ENCODE measurements around the gene SPAG17.
A peak's percentile ranks its signal among the peaks of the same experiment; 100 is the strongest.

The SPAG17 gene

DNA sequence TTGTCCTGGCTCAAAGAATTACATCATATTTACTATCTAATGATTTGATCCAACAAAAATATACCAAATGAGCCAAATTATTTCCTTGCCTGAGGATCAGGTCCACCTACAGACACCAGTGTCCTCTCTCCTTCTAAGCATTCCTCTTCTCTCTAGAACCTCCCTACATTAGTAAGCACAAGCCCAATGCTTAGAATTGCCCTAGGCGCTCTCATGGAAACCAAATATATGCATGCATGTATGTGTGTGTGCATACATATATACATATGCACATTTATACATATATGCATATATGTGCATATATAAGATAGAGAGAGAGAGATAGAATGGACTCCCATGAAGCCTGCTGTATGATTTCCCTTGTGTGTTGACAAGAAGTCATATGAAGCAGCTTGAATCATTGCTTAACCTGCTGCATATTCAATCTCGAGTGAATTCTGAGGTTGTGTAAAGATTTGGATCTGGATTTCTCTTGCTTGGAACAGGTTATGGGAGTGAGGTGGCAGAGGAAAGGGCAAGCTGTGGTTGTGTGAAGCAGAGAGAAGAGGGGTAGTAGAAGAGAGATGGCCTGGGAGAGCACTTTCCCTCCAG lies 66.1 kb downstream of the SPAG17 start:
- DNase-seq: no peak

DNA sequence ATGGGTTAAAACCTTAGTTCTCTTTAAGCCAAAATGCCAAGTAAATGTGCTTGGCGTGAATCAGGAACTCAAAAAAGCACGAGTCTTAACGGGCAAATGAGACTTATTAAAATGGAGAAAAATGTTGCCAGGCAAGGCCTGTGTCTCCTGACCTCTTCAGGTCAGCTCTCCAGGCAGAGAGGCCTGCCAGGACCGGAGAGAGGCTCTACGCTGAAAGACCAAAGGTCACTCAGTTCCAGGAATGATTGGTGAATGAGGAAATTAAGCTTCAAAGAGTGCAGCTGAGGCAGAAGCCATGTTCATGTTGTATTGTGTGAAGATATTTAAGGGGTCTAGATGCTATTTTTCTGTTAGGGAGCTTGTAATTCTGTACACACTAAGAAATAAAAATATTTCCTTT lies 66.6 kb downstream of the SPAG17 start:
- DNase-seq: peak in 2 of 56 donors; percentile 2 to 7

DNA sequence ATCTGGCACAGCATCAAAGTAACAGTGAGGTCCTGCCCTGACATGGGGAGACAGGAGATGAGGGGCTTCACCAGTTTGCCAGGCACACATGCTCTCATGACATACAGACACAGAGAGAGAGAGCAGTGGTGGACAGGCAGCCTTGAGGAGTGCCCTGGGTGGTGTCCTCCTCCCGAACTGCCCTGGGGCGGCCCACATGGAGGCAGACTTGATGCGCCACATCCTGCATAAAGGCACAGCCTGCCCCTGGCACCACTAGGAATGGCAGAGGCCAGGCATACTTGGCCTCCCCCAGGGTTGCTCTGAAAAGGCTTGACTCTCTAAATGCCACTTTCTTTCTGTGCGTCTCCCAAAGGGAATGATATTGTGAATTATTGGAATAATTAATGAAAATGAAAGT lies 67.5 kb downstream of the SPAG17 start:
- peak in 1 of 56 donors; percentile 1 for DNase-seq

DNA sequence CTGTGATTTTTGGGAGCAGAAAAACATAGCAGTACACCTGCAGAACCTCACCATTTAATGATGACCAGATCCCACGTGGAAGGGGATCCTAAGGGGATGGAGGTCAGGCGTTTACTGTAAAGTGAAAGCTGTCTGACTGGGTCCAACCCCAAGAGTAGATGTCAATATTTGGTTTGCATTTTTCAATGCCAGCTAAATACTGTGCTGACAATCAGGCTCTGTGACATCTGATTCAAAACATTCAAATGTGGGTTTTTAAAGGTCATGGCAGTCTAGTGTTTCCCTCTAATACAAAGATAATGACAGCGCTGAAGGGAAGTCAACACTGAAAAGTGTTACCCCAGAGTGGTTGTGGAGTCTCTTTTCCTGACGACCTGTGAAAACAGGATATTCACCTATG lies 68.1 kb downstream of the SPAG17 start:
- no peak for DNase-seq

DNA sequence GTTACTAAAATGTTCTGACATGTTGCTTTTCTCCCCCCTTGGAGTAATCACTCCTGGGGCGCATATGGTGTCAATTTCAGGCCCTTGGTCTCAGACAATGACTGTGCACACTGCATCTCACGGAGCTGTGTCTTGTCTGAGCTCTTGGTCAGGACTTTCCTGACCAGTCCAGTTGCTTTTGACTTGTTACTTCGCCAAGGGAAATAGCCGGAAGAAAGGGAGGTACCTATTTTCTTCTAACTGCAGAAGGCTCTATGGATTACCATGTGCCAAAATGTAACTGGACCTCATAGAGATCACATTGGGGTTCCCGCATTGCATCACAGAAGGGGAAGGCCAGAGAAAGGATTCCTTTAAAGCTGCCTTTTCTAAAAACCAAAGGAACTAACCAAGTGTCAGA lies 68.6 kb downstream of the SPAG17 start:
- DNase-seq: no peak

DNA sequence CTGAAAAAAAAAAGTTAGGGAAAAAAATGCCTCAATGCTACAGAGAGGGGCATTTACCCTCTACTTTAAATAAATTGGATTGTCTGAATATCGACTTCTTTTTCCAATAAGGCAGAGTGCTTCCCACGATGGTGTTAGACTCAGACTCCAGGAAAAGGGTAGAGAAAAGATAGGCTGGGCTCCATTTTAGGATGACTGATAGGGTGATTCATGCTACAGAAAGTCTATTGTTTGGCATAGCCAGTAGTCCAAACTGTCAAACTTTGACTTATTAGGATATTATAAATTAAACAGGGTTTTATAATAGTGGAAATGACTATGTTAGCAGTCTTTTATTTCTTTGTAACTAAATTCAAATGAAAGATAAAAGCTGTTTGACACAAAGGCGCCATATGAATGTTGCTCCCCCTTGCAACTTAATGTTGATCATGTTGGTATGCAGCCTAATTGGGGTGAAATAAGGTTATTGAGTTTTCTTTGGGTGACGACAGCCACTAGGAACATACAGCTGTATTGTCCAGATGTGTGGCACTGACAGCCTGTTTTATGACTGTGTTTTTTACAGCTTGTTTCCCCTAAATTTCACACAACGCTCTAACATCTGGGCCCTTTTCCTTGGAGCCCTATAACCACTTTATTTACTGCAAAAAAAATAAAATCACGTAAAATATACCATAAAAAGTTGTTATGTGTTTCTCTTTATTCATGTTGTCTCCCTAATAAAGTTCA lies 69.3 kb downstream of the SPAG17 start:
- no peak for DNase-seq

DNA sequence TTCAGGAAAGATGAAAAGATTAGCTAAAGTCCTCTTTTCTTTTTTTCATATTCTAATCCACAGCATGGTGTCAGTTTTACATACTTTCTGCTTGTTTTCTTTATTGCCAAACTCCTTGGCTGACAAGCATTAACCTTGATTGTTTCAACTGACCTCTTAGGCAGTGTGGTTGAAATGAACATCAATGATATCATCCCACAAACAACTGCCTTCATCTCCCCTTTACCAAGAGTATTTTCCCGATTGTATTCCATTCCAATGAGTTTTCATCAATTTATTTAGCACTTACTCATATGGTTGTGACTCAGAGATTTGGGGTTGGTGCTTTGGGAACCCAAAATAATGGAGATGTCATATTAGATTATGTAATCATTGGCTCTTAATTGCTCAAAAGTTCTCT lies 71.8 kb downstream of the SPAG17 start:
- DNase-seq: no peak

DNA sequence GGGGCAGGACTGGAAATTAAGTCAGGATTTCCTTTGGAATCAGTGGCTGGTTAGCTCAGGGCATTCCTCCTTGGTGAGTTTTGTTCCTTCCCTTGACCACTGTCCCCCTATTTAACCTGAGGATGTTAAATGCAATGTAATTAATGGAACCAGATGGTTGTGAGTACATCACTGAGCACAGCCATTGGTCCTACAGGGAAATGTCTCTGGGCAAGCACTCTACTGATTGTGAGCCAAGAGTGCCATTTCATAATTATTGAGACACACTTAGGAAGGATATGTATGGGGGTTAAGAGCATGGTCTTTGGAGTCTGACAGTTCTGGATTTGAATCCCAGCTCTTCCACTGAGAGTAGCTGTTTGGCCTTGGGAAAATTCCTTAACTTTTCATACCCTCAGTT lies 74.4 kb downstream of the SPAG17 start:
- no peak for DNase-seq

DNA sequence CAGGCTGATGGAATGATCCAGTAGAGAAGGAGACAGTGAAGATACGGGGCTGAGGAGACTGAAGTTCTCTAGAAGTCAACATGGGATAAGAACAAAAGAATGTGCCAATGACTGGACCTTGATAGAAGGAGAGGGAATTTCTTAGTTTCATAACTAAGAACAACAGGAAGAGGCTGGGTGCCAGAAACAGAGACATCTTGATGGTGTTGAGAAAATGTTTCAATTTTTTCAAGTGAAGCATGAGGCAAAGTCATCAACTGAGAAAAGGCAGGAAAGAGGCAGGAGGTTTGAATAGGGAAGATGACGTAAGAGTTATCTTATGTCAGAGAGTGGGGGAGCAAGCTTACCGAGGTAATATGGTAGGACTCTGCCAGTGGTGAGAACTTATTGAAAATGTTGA lies 80.1 kb downstream of the SPAG17 start:
- no peak for DNase-seq

DNA sequence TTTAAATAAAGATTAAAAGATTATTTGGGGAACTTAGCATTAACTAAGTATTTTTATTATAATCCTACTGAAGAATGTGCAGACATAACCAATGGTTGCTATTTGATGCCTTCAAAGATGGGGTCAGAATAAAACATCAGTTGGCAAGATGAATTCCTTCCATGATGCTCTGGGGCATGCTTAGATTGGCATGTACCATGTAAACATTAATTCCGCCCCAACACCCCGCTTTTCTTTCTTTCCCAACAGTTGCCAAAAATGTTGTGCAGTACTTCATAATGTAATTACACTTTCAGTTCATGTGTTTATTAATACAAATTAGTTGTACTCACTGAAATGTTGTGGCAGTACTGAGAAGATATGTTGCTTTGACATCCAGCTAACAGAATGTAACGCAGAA lies 82.6 kb downstream of the SPAG17 start:
- no peak for DNase-seq

DNA sequence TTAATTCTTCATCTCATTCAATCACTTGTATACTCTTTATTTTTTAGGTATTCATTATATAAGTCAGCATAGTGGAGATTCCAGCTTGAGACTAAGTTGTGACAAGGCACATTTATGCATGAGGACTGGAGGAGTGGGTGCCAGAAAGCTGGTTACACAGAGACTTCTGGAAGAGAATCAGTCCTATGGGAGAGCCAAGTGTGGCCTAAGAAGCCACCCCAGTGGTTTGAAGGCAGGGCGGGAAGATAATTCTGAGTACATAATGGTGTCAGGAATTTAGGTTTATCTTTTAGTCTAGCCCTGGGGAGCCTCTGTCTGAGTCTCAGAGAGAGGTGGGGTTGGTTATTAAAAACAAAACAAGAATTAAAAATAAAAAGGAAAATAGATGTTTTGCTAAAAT lies 83.0 kb downstream of the SPAG17 start:
- no peak for DNase-seq

DNA sequence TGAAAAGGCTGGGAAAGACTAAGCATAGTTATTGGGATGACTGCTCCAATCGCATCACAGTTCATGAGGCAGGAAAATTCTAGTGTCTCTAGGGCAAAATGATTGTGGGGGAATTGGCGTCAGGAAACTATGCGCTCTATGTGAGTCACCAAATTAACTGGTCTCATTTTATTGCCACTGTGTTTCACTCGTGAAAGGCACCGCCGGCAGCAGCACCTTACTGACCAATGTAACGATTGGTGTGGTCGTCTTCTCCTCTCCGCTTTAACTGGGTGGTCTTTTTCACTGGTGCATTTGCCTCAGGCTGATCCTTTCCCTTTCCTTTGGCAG lies 83.5 kb downstream of the SPAG17 start:
- DNase-seq: no peak

DNA sequence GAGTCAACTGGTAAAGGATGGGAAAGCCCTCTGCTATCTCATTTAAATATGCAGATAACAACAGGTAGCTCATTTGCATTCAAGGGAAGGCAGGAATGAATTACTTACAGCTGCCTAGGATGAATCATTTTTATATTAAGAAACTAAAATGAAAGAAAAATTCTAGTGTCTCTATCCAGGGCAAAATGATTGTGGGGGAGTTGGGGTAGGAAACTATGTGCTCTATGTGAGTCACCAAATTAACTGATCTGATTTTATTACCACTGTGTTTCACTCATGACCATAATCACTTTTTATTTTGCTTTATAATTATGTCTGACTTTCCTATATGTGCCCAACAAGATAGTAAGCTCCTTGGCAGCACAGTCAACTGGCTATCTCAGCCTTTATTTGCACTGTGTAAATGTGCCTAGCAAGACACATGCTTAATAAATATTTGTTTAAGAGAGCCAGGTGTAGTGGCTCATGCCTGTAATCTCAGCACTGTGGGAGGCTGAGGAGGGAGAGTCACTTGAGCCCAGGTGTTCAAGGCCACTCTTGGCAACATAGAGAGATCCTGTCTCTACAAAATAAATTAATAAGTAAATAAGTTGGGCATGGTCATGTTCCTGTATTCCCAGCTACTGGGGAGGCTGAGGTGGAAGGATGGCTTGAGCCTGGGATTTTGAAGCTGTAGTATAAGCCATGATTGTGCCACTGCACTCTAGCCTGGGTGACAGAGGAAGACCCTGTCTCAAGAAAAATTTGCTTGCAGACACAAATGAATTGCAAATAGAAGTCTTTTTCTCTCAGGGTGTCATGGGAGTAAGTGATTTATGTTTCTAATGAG lies 84.1 kb downstream of the SPAG17 start:
- no peak for DNase-seq

DNA sequence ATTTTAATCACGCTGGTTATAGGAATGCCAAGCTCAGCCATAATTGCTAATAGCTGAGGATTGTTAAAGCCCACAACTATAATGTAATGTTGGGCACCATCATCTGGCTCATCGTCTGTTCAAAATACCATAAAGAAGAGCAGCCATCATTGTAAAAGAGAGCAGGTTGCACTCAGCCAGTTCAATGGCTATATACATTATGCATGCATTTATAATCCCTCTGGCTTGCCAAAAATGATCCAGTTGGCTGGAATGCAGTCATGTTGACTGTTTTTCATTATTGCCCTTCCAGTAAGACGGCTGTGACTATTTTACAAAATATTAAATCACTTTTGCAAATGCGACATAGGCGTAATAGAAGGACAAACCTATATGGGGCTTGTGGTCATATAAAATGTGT lies 85.3 kb downstream of the SPAG17 start:
- DNase-seq: no peak

DNA sequence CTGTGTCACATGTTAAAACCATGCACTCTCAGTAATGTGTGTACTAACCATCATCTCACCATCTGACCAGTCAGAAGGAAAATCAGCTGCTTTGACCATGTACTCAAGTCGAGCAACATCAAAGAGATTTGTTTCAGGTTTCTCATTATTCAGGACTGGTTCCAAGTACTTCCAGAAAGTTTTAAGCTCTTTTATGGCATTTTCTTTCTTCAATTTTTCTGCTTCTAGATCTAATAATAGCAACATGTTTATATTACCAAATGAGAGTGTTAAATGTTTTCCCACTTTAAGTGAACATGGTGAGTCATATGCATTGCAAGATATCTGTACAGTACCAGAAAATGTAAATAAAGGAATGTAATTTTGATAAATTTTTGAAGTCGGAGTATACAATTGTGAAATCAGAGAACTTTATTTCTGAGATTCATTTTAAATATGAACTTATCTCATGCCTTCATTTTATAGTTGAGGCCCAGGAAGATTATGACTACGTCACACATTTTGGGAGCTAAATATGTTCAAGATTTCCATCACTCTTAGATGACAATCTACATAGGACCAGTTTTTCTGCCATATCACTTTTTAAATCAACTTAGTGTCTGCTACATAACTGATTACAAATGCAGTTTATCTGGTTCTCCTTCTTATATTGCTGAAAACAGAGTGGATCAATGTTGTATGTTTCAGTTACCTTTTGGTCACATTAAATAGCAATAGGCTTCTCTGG lies 87.2 kb downstream of the SPAG17 start:
- DNase-seq: no peak

DNA sequence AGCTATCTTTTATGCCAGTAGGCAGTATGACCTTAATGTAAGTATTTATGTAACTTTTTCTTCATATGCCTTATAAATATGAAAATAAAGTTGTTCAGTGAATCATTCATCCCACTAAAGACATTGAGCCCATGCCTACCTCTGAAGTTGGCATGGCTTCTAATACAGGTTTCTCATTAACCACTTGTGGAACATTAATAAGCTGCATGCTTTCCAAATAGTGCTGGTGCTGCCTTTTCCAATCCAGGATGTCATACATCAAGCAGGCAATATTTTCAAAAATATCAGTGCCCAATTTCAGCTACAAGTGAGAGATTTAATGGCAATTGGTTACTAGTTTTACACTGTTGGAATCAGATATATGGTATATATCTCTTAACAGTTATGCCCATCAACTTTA lies 92.0 kb downstream of the SPAG17 start:
- no peak for DNase-seq

DNA sequence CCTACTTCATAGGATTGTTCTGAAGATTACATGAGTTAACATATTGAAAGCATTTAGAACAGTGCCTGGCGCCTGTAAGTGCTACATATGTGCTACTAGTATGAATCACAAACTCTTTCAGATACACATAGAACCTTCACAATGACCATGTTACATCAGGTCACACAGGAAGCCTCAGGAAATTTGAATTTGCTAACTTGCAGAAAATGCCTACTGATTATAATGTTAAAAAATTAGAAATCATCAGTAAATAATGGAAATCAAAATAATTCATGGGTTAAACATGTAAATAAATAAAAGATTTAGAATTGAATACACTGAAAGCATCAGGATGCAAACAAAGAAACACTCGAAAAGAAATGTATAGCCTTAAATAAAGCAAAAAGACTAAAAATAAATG lies 94.9 kb downstream of the SPAG17 start:
- DNase-seq: no peak

DNA sequence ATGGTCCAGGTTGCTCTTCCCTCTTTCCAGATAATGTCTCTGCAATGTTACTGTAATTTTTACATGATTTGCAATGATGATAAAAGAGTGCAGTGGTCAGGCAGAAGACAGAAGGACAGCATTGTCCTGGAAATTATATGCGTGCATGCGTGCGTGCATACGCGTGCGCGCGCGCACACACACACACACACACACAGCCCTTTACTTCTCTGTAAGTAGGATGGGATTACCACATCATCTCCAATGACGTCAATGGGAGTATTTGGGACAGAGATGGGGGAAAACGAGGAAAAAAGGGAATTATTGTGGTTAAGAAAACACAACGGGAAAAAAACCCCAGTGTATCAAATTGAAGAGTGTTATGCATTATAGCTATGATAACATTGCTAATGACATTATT lies 99.7 kb downstream of the SPAG17 start:
- DNase-seq: no peak

DNA sequence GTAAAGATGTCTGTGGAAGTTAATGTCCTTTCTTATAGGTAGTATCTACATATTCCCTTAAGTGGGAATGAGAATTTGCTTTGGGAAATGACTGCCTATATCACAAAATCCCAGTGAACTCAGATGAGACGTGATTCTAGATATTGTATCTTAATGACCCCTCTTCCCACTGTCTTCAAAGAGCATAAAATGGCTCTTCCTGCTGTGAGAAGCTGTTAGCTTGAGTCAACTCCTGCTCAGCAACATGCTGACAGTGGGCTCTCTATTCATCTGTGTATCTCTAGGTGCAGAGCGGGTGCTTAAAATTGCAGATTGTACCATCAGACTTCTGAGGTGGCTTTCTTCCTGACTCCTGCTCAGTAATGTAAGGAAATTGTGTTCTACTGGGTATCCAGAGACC lies 100.6 kb downstream of the SPAG17 start:
- no peak for DNase-seq

DNA sequence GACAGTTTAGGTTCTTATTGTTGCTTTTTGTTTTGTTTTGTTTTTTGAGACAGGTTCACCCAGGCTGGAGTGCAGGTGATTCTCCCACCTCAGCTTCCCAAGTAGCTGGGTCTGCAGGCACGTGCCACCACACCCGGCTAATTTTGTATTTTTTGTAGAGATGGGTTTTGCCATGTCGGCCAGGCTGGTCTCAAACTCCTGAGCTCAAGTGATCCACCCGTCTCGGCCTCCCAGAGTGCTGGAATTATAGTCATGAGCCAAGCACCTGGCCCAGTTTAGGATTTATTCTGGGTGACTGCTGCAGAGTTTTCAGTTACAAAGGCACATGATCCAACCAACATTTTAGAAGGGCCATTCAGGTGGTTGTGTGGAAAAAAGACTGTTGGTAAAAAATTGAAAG lies 102.0 kb downstream of the SPAG17 start:
- DNase-seq: no peak

DNA sequence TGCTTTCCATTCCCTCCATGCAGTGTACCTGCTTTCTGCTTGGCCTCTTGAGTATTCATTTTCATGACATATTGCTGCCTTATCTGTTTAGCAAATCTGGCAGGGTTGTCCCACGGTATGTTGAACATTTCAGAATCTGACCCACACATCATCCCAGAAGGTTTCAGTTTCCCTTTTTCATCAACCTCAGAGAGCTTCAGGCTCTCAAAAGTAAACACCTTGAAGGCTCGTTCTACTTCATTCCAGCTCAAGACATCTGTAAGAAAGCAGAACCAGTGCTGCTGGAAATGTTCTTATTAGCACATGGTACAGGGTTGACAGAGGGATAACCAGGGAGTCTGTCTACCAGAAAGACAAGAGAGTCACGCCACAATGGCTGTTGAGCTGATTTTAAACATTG lies 103.6 kb downstream of the SPAG17 start:
- DNase-seq: no peak

Measured in amygdala (tissue), 56 donors.